GM18526 (cell line): ENCODE measurements around the gene RPS6KL1.

Experiments
- POLR2A ChIP-seq: IDR thresholded peaks from 3 replicates; pipeline ENCODE4 v1.6.1; 2011; ENCODE audit not compliant: insufficient read length; ENCODE audit errors: extremely low read depth

Gene RPS6KL1

DNA sequence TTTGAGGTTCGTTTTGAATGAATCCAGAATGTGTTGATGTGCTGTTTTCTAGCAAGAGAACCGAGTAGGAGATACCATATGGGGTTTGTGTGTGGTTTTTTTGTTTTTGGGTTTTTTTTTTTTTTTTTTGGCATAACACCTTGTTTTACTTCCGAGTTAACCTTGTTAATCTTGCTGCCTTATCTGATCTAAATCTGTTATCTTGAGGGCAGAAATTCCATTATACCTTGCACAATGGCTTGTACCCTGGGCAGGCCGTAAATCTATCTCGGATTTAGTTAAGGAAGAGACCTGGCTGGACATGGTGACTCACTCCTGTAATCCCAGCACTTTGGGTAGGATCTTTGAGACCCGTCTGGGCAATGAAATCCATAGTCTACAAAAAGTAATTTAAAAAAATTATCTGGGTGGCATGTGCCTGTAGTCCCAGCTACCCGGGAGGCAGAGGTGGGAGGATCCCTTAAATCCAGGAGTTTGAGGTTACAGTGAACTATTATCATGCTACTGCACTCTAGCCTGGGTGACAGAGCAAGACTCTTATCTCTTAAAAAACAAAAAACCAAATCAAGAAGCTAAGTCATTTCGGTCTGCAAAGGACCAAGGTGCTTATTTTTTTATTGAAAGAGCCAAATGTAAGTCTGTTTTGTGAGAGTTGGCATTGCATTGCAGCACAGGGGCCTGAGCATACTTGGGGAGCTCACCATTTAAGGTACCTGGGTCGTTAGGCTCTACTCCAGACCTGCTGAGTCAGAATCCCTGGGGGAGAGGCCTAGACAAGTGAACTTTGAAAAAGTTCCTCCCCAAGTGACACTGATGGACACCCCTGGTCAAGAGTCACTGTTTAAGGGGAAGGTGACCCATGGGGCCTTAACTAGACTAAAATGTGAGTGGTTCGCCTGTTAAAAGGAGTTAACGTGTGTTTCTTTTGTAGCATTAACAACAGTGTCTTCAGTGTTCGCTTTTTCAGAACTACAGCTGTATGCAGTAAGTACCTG lies 34.6 kb downstream of the RPS6KL1 start:
- no peak for TF ChIP-seq POLR2A

- no peak for TF ChIP-seq POLR2A
Measured at GRCh38 chr14:74886001-74886400, 37.1 kb downstream of the RPS6KL1 start.

- no peak for TF ChIP-seq POLR2A
Measured at GRCh38 chr14:74882103-74882920, 40.7 kb downstream of the RPS6KL1 start.

GRCh38 chr14:74881431-74882102 lies 41.5 kb downstream of the RPS6KL1 start, which contains the start of gene DLST:
Gene DLST, plus strand, starts transcription at chr14:74881916. Its CDS starts 38 bp downstream, at chr14:74881954.
- TF ChIP-seq POLR2A = peak; percentile 94

DNA sequence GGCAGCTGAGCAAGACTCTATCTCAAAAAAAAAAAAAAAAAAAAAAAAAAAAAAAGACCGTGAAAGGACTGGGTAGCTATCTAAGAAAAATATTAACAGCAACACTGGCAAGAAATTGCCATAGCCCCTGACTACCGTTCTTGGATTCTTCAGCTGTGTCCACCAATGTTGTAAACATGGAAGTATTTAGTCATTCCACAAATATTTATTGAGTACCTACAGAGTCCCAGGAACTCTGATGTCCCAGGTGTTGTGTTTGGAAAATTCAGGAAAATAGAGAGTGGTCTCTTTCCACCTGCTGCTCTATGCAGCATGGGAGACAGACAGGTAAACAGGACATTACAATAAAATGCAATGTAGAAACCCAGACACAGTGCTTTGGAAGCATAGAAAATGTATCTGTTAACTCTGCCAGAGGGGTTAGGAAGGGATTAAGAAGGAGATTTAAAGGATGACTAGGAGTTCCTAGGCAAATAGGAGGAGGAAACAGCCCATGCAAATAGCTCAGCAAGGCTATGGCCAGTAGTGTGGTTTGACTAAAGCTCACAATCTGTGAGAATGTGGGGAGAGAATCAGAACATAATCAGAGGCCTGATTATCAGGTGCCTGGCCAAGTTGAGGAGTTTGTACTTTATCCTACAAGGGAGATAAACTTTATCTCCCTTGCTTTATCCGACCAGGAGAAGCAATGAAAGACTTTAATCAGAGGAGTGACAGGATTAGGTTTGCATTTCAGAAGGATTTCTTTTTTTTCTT lies 43.5 kb downstream of the RPS6KL1 start:
- TF ChIP-seq POLR2A = no peak

GRCh38 chr14:74875941-74876913 lies 46.8 kb downstream of the RPS6KL1 start, which contains the start of gene PROX2:
Gene PROX2, minus strand, starts transcription at chr14:74876145. Its CDS starts 12,311 bp downstream, at chr14:74863834.
- no peak for TF ChIP-seq POLR2A

GRCh38 chr14:74875204-74875603 lies 47.9 kb downstream of the RPS6KL1 start:
- TF ChIP-seq POLR2A = no peak

- no peak for TF ChIP-seq POLR2A
Measured at GRCh38 chr14:74871819-74872218, 51.2 kb downstream of the RPS6KL1 start.

DNA sequence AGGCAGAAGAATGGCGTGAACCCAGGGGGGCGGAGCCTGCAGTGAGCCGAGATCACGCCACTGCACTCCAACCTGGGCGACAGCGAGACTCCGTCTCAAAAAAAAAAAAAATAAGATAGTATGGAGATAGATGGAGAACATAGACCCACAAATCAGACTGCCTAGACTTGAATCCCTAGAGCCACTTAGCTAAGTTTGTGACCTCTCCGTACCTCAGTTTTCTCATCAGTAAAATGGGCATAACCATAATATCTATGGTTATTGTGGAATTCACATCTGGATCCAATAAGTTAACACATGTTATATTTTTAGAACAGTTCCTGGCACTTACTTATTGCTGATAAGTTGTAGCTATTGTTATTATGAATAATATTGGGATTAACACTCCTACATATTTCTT lies 54.3 kb downstream of the RPS6KL1 start:
- TF ChIP-seq POLR2A = no peak

DNA sequence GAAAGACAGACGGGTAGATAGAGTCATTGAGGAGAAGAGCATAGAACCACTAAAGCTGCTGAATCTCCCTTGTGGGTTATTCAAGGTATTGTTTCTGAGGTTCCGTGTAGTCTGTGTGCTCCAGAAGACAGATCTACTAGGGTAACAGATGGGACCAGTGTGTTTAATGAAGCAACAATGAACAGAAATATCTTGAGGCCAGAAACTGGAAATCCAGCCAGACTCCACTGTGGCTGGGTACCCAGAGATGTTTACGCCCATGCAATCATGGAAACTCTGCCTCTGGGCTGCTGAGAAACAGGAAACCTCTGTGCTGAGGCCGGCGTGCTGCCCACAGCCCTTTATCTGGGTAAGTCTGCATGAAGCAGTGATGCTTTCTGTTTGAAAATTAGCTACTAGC lies 55.4 kb downstream of the RPS6KL1 start:
- TF ChIP-seq POLR2A = no peak

DNA sequence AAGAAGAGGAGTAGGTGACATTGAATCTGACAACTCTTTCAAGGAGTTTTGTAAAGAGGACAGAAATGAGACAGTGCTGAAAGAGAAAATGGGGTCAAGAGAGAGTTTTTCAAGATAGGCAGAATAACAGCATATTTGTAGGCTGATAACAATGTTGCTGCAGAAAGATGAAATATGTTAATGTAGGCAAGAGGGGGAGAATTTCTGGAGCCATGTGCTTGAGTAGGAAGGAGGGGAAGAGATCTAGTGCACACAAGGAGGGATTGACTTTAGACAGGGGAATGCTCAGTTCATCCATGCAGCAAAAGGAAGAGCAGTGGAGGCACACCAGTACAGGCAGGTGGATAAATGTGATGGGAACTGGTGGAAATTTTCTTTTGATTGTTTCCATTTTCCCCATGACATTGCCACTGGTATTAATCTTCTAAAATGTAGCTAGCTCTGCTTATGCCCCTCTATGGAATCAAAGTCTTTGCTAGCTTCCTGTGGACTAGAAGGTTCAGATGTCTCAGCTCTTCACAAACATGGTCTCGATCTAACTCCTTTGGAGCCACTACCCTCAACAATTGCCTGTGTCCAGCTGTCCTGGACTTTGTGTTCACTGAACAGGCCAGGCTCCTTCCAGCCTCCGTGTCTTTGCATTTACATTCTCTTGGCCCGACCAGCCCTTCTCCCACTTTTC lies 56.2 kb downstream of the RPS6KL1 start:
- no peak for TF ChIP-seq POLR2A

GRCh38 chr14:74865156-74865555 lies 57.9 kb downstream of the RPS6KL1 start:
- TF ChIP-seq POLR2A = no peak

DNA sequence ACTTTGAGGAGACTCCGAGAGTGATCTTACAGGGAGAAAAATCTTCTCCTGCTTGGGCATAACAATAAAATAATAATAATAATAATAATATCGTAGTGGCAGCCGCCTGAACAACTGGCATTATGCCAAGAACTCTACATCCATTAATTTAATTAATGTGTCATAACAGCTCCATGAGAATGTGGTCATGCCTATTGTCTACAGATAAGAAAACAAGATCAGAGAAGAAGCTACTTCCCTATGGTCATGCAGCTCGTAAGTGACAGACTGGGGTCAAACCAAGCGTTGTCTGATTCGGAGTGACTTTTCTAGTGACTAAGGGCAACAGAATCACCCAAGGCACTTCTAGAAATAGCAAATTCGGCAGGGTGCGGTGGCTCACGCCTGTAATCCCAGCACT lies 58.9 kb downstream of the RPS6KL1 start:
- TF ChIP-seq POLR2A = no peak
